Activated naive CD4-positive, alpha-beta T cell treated with anti-CD3 and anti-CD28 coated beads, Interleukin-2, amount 50 U/mL, for 16 hours (primary cell): ENCODE data around the gene CLEC2L.
"Not testable (repeated sequence)": the region's sequence is repeated elsewhere in the genome, so short reads cannot be mapped to it uniquely, and the experiment has no call there.

ENCODE experiments used
- DNase-seq: peaks from one replicate; pipeline ENCODE4 v3.0.0-alpha.2; 2020

Gene CLEC2L

DNA sequence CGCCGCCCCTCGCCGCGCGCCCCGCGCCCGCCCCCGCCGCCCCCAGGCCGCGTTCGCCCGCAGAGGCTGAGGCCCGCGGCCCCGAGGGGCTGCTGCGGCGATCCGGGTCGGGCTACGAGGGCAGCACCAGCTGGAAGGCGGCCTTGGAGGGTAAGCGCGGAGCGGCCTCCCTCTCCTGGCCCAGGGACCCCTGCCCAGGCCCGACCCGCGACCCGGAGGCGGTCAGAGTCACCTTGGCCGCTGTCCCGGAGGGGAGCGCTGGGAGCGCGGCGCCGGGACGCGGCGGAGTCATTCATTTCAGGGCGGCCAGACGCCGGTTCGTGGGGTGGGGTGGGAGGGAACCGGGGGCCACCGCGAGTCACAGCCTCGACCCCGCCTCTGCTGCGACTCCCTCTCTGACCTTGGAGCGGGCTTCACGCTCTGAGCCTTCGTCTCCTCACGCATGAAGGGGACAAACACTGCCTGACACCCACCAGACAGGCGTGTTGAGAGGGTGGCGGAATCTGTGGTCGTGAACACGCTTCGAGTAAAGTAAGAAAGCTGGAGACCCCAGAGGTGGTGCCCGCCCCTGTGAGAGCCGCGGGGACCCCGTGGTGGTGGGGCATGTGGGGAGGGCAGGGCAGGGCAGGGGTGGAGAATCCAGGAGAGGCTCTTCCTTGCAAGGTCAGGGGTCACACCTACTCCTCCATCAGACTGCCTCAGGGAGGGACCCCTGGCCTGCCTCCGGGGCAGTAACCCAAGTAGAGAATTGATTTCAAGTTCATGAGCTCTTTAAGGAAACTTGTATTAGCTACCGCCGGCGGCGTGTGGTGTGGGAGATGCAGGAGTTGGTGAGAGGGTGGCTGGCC, 707 bp downstream of the CLEC2L start:
- DNase-seq = no peak

DNA sequence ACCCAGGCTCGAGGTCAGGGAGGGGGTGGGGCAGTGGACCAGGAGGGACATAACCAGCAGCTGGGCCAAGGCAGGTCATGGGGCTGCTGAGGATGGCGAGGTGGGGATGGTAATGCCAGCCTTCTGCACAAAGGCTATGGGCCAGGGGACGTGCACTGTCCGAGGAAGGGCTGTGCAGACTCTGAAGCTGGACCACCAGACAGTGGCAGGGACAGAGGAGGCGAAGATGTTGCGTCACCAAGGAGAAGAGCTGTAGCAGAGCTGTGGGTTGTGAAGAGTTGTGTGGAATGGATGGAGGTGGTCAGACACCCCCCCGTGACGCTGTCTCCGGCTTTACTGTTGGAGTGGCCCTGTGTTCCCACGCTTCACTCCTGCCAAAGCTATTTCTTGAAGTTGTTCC, 1.8 kb downstream of the CLEC2L start:
- DNase-seq = no peak

DNA sequence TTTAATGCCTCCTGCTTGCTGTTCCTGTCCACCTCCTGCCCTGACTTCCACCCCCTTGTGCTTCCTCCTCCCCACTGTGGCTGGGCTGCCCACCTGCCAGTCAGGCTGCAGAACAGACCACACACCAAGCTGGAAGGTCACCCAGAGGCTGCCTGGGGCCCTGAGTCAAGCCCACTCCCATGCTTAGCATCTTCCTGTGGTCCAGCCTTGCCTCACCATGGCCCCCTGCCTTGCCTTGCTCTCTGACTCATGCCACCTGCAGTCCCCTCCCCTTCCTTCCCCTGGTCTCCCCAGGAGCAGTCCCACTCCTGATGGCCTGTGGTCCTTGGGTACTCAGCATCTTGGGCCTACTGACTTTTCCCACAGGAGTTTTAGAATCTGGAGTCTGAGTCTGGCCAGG, 2.3 kb downstream of the CLEC2L start:
- no peak for DNase-seq

DNA sequence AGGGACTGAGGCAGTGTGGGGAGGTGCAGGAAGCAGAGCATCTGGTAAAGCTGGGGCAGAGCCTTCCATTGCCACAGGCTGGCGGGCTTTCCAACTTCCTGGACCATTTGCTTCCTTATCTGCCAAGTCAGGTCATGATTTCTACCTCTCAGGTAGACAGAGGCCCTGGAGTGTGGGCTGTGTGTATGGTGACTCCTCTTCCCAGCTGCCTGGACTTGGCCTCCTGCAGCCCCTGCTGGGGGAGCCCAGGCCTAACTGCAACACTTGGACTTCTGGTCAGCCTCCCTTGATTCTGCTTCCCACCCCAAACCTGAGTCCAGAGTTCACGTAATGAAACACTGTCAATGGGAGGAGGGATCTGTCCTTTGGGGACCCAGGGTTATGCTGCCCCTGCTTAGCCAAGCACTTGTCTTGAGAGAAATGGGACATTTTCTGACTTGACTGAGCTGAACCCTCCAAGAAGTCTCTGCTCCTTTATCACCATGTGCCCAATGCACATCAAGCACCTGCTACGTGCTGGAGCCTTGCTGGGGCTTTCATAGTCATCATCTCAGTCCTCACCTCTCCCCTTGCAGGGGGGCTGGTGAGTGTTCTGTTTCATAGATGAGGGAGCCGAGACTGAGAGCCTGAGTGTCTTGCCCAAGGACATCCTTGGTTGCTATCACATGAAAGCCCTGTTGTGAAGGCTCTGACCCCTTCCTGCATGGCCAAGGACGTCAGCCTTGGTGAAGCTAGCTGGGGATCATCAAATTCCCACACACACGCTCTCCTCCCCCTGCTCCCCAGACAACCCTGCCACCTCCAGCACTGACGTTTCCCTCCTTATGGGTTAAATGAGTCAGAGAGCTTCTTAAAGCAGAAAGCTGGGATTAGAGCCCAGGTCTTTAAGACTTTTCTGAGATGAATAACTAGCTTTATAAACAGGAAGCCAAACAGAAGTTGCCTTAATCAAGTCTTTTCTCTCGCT, 3.4 kb downstream of the CLEC2L start:
- DNase-seq = no peak

DNA sequence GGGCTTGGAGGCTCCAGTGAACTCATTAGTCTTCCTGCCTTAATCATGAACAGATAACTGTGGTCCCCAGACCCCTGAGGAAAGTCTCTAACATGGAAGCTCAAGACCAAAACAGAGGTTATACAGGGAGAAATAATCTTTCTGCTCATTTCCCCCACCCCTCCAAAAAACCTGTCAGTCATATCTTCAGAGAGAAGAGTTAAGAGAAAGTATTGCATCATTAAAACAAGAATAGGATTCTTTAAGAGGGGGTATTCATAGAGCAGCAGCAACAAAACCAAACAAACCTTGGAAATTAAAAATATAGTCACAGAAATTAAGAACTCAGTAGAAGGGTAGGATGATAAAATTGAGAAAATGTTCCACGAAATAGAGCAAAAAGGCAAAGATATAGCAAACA, 7.6 kb downstream of the CLEC2L start:
- DNase-seq = no peak

DNA sequence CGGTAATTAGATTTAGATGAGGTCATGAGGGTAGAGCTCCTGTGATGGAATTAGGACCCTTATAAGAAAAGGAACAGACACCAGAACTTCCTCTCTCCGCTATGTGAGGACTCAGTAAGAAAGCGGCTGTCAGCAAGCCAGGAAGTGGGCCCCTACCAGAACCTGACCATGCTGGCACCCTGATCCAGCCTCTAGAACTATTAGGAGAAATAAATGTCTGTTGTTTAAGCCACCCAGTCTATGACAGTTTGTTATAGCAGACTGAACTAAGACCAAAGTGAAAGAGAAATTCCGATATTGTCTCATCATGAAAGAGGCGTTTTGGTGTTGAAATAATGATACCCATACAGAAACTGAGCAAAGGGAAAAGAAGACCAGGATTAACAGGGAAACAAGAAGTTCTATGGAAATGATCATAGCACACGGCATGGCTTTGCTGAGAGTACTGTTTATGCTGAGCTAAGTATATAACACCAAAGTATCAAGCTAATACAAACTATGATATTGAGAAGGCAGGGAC, 9.2 kb downstream of the CLEC2L start:
- no peak for DNase-seq

DNA sequence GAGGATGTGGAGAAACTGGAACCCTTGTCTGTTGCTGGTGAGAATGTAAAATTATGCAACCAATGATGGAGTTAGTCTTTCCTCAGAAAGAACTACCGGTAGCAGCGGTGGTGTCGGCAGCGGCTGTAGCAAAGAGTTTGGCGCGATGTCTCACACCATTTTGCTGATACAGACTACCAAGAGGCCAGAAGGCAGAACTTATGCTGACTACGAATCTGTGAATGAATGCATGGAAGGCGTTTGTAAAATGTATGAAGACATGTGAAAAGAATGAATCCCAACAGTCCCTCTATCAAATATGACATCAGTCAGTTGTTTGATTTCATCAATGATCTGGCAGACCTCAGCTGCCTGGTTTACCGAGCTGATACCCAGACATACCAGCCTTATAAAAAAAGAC, 10.6 kb downstream of the CLEC2L start:
- DNase-seq = no peak

DNA sequence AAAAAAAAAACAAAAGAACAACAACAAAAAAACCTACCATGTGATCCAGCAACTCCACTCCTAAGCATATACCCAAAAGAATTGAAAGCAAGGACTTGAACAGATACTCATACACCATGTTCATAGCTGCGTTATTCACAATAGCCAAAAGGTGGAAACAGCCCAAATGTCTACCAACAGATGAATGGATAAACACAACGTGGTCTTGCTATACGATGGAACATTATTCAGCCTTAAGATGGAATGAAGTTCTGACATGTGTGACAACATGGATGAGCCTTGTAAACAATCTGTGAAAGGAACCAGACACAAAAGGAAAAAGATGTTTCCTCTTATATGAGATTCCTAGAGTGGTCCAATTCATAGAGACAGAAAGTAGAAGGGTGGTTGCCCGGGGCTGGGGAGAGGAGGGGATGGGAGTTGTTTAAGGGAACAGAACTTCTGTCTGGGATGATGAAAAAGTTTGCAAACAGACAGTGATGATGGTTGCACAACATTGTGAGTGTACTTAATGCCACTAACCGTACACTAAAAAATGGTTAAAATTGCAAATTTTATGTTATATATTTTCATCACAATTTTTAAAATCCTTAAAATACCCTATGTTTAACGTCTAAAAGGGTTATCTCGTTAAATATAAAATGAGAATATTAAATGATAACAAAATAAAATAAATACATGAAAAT, 11.6 kb downstream of the CLEC2L start:
- DNase-seq = no peak

DNA sequence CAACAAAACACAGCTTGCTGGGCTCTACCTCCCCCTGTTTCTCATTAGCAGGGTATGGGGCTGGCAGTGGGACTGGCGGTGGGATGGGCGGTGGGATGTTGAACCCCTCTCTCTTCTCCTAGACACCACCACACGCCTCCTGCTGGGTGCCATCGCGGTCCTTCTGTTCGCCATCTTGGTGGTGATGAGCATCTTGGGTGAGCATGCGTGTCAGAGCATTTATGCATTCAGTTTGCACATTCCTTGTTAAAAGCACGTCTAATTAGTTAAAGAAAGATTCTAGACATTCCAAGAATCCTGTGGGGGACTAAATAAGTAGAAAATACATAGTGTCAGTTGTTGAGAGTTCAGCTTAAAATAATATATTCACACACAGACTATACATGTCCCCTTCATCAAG, 12.7 kb downstream of the CLEC2L start:
- DNase-seq = no peak

DNA sequence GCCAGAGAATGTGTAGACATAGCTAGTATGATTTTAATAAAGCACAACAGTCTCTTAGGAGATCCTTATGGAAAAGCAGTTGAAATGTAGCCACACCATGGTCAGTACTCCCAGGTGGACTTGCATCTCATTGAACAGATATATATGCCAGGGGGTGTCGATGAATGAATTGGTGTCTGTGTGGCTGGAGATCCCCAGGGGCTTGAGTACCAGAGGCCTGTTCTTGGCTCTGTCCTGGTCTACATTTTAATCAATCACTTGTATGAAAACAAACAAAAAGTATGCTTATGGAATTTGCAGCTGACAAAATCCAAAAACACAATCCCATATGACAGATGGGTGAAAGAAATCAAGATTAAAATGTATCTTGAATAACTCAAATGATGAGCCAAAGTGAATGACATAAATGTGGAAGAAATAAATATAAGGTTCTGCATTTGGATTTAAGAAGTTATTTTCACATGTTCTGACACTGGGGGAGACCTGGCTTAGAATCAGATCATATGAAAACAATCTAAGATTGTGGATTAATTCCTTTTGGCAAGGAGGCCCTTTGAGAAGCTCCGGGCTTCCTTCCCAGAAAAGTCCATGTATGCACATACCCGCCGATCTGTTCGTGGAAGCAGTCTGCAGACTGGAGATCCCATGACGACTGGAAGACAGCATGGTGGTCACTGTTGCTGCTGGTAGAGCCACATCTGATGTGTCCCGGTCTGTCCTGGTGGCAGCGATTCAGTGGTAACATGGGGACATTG, 15.6 kb downstream of the CLEC2L start:
- no peak for DNase-seq

DNA sequence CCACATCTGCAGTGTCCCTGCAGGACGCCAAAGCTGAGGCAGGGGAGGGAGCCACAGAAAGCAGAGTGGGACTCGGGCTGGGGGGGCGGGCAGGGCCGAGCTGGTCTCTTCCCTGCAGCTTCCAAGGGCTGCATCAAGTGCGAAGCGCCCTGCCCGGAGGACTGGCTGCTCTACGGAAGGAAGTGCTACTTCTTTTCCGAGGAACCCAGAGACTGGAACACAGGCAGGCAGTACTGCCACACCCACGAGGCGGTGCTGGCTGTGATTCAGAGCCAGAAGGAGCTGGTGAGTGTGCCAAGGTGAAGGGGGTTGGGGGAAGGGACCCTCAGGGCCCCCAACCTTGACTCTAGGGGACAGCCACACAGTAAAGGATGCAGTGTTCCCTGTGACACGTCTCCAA, 16.7 kb downstream of the CLEC2L start:
- DNase-seq = no peak

DNA sequence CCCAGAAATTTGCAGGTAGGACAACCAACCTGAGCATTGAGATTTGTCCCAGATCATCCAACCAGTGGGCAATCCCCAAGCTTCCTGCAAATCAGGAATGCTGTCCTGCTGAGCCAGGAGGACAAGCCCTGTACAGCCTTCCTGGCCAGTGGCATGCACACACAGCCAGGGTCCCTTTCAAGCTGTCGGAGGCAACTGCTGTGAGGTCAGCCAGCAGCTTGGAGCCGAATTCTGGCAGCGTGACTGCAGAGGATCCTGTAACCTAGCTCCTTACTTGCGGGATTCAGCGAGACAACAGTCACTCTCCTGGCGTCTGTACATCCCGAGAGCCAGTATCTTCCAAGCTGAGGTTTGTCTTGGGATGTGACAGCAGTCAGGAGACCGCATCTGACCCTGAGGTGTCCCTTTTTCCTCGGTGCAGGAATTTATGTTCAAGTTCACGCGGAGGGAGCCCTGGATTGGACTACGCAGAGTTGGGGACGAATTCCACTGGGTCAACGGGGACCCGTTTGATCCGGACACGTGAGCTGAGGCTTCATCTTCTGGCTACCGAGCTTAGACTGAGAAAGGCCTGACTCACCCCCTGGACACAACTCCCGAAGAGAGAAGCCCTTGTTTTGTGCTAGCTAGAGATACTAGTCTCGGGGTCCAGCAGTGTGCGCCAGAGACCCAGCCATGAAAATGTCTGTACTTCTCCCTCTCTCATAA, 18.3 kb downstream of the CLEC2L start:
- no peak for DNase-seq

DNA sequence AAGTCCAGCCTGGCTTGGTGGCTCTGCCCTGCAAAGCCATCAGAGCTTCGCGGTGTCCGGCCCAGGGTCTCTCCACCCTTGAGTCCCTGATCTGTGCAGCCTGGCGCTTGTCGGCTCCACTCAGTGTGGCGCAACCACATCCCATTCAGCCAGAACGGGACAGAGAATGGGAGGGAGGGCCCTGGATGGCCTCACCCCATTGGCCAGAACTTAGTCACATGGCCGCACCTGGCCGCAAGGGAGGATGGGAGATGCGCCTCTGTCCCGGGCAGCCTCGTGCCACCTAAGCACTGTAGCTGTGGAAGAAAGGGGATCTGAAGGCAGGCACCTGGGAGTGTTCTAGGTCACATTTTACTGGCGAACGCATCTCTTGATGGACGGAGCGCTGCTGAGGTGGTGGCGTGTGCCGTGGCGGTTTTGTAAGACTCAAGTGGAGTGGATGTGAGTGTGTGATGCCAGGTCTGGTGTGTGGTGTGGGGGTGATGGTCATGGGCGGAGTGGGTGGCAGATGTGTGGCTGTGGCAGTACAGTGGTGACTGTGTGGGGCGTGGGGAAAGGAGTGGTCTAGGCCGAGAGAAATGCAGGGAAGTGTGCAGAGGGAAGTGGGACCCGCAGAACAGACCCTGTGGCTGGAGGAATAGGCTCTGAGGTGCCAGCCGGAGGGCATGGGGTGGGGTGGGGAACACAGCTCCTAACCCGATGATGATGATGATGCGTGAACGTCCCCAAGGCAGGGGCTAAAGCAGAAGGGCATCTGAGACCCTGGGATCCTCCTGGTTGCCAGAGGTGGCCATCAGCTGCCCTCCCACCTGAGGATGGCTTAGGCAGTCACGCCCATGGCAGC, 19.0 kb downstream of the CLEC2L start:
- DNase-seq = no peak

DNA sequence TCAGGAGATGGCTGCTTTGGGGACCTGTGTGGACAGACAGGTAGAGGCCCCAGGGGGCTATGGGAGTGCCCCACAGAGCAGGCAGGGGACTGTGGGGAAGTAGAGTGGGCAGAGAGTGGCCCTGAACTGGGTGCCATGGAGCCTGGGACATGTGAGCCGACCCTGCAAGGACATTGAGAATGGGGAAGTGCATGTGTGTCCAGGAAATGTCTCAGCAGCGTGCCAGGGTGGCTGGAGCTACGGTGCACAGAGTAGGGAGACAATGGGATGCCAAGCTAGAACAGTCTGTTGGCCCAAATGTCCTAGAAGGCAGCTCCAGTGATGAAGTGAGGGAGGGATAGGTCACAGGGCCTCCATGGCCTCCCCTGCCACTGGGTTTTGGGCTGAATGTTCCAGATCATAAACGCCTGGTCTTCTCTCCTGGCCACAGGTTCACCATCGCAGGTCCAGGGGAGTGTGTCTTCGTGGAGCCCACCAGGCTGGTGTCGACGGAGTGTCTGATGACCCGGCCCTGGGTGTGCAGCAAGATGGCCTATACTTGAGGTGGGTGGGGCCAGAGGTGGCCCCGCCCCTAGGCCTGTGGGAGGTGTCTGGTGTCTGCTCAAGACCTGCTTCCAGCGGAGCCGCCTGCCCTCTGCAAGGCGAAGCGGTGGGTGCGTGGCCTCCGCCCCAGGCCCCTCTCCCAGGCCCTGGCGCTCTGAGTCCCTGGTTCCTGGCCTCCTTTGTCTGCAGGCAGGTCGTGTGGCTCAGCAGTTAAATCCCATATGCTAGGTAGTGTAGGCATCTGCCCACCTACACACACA, 20.5 kb downstream of the CLEC2L start:
- no peak for DNase-seq

DNA sequence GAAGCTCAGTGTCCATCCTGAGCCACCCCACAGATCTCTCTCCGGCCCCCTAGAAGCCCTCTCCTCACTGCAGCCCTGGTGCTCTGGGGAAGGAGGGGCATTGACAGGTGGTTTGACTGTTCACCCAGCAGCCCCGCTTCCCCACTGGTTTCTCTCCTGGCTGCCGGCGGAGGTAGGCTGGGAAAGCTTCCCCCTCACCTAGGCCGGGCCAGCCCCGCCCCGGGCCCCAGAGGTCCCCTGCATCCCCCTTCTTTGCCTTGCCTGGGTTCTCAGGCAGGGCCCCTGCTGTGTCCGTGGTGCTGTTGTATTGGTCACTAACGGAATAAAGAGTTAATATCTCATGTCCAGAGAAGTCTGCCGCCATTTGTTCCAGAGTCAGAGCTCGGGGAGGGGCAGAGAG, 21.2 kb downstream of the CLEC2L start:
- DNase-seq = no peak

DNA sequence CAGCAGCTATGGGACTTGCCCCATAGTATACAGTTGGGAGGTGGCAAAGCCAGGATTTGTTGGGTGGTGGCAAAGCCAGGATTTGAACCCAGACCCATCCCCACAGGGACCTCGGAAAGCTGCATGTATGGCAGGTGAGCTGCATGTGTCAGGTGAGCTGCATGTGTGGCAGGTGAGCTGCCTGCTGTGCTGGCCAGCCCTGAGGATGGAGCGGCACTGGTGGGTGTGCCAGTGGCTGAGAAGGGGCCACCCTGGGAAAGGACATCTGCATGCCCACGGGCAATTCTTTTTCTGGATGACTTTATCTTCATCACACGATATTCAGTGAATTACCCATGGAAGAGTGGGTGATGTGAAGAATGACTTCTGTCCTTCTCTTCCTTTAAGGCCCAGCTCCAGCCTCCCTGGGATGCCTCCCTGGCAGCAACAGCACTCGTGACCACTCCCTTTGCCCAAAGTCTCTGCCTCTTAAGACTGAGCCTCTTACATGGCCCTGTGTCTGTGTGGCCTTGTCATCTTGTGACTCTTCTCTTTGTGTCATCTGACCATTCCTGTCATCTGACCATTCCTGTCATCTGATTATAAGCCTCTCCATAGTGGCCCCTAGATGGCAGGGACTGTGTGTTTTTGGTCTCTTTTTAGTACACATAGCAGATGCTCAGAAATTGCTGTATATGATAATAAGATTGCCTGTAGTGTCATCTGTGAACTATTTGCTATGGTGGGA, 25.0 kb downstream of the CLEC2L start:
- DNase-seq = no peak

DNA sequence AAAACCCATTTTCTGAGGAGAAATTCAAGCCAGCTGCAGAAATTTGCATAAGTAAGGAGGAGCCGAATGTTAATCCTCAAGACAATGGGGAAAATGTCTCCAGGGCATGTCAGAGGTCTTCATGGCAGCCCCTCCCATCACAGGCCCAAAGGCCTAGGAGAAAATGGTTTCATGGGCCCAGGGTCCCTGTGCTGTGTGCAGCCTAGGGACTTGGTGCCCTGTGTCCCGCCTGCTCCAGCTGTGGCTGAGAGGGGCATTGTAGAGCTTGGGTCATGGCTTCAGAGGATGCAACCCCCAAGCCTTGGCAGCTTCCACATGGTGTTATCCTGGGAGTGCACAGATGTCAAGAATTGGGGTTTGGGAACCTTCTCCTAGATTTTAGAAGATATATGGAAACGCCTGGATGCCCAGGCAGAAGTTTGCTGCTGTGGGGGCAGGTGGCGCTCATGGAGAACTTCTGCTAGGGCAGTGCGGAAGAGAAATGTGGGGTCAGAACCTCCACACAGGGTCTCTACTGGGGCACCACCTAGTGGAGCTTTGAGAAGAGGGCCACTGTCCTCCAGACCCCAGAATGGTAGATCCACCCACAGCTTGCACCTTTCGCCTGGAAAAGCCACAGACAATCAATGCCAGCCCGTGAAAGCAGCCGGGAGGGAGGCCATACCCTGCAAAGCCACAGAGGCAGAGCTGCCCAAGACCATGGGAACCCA, 30.7 kb downstream of the CLEC2L start:
- DNase-seq = not testable (repeated sequence)

DNA sequence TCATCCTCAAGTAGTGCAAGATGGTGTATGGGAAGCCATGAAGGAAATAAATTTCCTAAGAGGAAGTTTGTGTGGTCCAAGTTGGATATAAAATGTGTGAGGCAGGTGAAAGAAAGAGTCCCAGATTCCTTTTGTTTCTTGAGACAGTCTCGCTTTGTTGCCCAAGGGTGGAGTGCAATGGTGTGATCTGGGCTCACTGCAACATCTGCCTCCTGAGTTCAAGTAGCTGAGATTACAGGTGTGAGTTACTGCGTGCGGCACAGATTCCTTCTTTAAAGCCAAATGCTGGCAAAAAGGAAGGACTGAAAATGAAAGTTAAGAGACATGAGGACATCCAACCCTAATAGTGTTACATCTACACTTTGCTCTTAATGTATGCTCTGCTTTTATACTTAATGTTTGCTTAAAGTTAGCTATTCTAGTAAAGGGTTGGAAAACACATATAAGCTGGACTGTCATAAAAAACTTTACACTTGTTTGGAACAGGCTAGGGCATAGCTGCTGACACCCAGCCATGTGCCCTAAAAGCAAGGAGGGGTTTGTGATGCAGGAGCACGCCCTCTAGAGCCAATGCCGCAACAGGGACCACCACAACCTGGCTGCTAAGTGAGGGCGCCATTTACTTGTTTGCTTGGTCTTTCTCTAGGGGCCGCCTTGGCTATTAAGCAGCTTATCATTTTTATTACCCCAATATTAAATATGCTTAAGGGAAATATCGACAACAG, 34.5 kb downstream of the CLEC2L start:
- DNase-seq = no peak
